ENCODE data around the gene TSEN54. TPM values are rescaled to one million over a fixed set of nuclear protein-coding genes. Genes with fewer than 3 reads are reported as not detected.

TSEN54 gene
- total and polyA plus RNA-seq, 2 donors from 2014 or later: 25.8 to 33.8 TPM

DNA sequence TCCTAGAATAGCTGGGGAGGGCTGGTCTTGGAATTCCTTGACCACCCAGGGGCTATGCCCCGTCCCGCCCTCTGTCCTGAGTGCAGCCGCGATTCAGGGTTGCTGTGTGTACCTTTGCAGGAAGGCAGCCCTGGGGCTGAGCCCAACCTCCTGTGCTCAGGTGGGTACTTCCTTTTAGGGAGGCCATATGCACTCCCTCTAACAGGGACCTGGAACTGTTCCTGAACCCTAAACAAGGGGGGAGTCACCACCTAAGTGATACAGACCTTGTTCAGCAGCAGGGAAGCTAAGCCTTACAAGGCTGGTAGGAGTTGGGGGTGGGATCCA lies 33.8 kb downstream of the TSEN54 start:
- no peaks in the 10 kb centered on the region for H3K27me3 ChIP-seq (ENCODE audit: control insufficient read depth, insufficient read depth, low read length)
- H3K9ac ChIP-seq (ENCODE audit: low read length in 3 of 3): peak overlapping the region in 1 of 3 donors; percentile 67
- peaks cover 3 to 26% (median 17%) of the 10 kb centered on the region in 3 donors for H3K4me1 ChIP-seq (ENCODE audit: control insufficient read depth in 2 of 3, insufficient read depth in 2 of 3, low read depth in 1 of 3, low read length in 3 of 3)
- TF ChIP-seq CTCF (IDR thresholded peaks at IDR 0.05; ENCODE audit: borderline replicate concordance, extremely low read depth, insufficient read depth): no peak
- FAIRE-seq (no peak), DNase-seq (no peak)
- peaks cover 0 to 4% (median 0%) of the 10 kb centered on the region in 3 donors for H3K36me3 ChIP-seq (ENCODE audit: control insufficient read depth in 2 of 3, insufficient read depth in 3 of 3, low read length in 3 of 3)
- H3K27ac ChIP-seq (ENCODE audit: low read depth in 2 of 2, low read length in 2 of 2): peak overlapping the region; percentile 90 to 97
- no peaks in the 10 kb centered on the region for H3K9me3 ChIP-seq (ENCODE audit: control insufficient read depth in 2 of 3, insufficient read depth in 1 of 3, low read length in 3 of 3)
- intact Hi-C loops (cut with DNase I): no loop called here
- no peak overlapping the region for H3K4me3 ChIP-seq (ENCODE audit: low read length in 3 of 3)

DNA sequence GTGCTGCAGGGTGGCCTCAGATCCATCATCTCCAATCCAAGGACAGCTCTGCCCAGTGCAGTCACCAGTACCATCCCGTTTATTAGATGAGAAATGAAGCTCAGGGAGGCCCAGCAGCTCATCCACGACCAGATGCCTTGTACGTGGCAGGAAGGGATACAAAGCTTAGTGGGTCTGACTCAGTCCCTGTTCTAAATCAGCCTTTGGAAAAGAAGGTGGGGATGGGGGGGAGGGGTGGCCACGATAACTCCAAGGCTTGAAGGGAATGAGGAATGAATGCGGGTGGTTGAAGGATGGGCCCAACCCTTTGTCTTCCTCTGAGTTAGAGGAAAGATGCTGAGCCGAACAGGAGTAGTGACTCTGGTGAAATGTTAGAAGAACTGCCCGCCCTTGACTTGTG lies 34.9 kb downstream of the TSEN54 start:
- FAIRE-seq: no peak
- peak overlapping the region; percentile 69 to 78 for H3K27ac ChIP-seq (ENCODE audit: low read depth in 2 of 2, low read length in 2 of 2)
- H3K9ac ChIP-seq (ENCODE audit: low read length in 3 of 3): no peak overlapping the region
- no peak for DNase-seq
- peaks cover 0 to 4% (median 0%) of the 10 kb centered on the region in 3 donors for H3K36me3 ChIP-seq (ENCODE audit: control insufficient read depth in 2 of 3, insufficient read depth in 3 of 3, low read length in 3 of 3)
- H3K4me1 ChIP-seq (ENCODE audit: control insufficient read depth in 2 of 3, insufficient read depth in 2 of 3, low read depth in 1 of 3, low read length in 3 of 3): peaks cover 3 to 24% (median 14%) of the 10 kb centered on the region in 3 donors
- no peaks in the 10 kb centered on the region for H3K9me3 ChIP-seq (ENCODE audit: control insufficient read depth in 2 of 3, insufficient read depth in 1 of 3, low read length in 3 of 3)
- no peaks in the 10 kb centered on the region for H3K27me3 ChIP-seq (ENCODE audit: control insufficient read depth, insufficient read depth, low read length)
- H3K4me3 ChIP-seq (ENCODE audit: low read length in 3 of 3): no peak overlapping the region
- intact Hi-C loops (cut with DNase I): no loop called here
- no peak for TF ChIP-seq CTCF (IDR thresholded peaks at IDR 0.05; ENCODE audit: borderline replicate concordance, extremely low read depth, insufficient read depth)

- DNase-seq: peak in 4 of 5 donors; percentile 53 to 70 (median 63)
- Histone ChIP-seq H3K9ac (ENCODE audit: low read length in 3 of 3) (no peak overlapping the region), H3K9me3 (ENCODE audit: control insufficient read depth in 2 of 3, insufficient read depth in 1 of 3, low read length in 3 of 3) (no peaks in the 10 kb centered on the region), H3K4me3 (ENCODE audit: low read length in 3 of 3) (no peak overlapping the region), H3K27ac (ENCODE audit: low read depth in 2 of 2, low read length in 2 of 2) (peak overlapping the region in 1 of 2 donors; percentile 23), H3K36me3 (ENCODE audit: control insufficient read depth in 2 of 3, insufficient read depth in 3 of 3, low read length in 3 of 3) (no peaks in the 10 kb centered on the region), H3K27me3 (ENCODE audit: control insufficient read depth, insufficient read depth, low read length) (no peaks in the 10 kb centered on the region), H3K4me1 (ENCODE audit: control insufficient read depth in 2 of 3, insufficient read depth in 2 of 3, low read depth in 1 of 3, low read length in 3 of 3) (peaks cover 3 to 30% (median 18%) of the 10 kb centered on the region in 3 donors)
- FAIRE-seq: no peak
- no peak for TF ChIP-seq CTCF (IDR thresholded peaks at IDR 0.05; ENCODE audit: borderline replicate concordance, extremely low read depth, insufficient read depth)
- intact Hi-C loops (cut with DNase I): no loop called here
These were observed 36.3 kb downstream of the TSEN54 start for GRCh38 chr17:75552425-75553294.
